Measurements from ENCODE around the gene PRRT4.

GRCh38 chr7:128389618-128390329, 28.3 kb upstream of the PRRT4 start:
- TF ChIP-seq CTCF (conservative IDR thresholded peaks at IDR 0.05) (no peak), EZH2 (IDR thresholded peaks at IDR 0.05; ENCODE audit: low read depth) (no peak)

Measured in PC-9 (cell line).